SKM-1 (cell line): ENCODE results near the gene AGPS.
"Not testable (repeated sequence)": the region's sequence is repeated elsewhere in the genome, so short reads cannot be mapped to it uniquely, and the experiment has no call there.

ENCODE experiments used
- DNase-seq: peaks from one replicate; lab custom pipeline; 2025; ENCODE audit not compliant: unreplicated experiment; lab: John Stamatoyannopoulos, UW

The AGPS gene

DNA sequence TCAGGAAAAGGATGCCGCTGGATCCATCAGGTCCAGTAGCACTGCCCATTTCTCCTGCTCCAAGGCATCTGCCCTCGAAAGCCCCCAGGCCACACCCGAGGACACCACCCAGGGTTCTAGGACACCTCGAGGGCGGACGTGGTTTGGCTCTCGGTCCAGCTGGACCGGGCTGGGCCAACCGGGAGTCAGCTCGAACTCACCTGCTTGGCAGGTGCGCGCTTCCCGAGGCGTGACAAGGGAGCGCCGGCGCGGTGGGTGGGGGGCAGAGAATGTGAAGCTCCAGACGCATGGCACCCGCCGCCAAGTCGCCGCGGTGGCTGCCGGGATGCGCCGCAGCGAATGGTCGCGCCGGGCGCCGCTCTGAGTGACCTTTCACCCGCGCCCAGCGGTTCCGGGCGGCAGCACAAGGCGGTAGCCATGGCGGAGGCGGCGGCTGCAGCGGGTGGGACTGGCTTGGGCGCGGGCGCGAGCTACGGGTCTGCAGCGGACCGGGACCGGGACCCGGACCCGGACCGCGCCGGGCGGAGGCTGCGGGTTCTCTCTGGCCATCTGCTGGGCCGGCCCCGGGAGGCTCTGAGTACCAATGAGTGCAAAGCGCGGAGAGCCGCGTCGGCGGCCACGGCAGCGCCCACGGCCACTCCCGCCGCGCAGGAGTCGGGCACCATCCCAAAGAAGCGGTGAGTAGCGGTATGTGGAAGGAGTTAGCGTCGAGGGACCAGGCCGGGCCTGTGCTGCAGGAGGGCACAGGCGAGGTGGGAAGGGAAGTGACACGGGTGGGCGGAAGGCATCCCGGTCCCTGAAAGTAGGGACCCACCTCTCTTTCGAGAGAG is at the start of gene AGPS:
TSS of gene AGPS (plus strand) at position 401 of the 830 bp plus-strand sequence. CDS start at position 418, 17 bp downstream.
- DNase-seq = peak; percentile 31

DNA sequence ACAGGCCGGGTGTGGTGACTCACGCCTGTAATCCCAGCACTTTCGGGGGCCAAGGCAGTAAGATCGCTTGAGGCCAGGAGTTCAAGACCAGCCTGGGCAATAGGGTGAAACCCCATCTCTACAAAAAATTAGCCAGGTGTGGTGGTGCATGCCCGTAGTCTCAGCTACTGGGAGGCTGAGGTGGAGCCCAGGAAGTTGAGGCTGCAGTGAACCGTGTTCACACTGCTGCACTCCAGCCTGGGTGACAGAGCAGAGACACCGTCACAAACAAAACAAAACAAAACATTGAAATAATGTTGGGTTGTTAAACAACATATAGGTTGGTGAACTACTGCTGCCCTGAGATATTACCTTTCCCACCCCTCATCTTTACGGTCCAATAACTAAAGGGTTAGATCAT is 48.8 kb upstream of the AGPS start:
- no peak for DNase-seq

DNA sequence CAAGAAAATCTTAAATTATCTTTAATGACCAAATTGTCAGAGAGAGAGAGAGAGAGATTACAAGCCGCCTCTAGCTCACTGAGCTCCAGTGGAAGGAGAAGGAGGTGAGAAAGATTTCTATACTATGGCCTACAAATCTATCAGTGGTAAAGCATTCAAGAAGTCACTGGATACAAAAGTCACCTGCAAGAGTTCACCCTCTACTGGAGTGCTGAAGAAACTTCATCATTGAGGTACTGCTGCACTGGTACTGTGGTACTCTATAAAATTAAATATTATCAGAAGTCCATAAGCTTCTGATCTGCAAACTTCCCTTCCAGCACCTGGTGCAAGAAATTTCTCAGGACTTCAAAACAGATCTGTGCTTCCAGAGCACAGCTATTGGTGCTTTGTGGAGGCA is 48.3 kb upstream of the AGPS start:
- DNase-seq = no peak

DNA sequence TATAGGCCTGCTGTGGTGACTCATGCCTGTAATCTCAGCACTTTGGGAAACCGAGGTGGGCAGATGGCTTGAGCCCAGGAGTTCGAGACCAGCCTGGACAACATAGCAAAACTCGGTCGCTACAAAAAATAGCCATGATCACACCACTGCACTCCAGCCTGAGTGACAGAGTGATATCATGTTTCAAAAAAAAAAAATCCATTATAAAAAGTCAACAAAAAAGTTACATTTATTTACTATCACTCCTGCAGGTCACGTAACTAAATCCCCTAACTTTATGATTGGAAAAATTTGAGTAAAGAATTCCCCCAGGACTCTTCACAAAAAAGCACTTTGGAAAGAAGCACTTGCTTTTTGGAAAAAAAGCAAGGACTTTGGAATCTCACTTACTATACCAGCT is 46.4 kb upstream of the AGPS start:
- DNase-seq = no peak

DNA sequence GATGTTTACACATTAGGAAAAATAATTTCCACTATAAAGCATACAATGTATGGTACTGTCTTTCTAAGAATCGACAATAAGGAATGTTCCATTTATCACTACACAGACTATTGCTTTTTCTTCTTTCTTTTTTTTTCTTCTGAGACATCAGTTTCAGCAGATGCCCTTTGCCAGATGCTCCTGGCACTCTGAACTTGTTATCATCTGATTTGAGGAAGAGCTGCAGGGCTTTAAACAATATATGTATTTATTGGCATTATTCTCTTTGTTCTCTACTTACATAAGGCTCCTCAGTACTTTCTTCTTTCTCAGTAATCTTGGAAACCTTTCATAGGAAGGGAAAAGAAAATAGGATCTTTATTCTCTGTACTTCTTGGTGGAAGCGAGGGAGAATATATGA is 45.0 kb upstream of the AGPS start:
- no peak for DNase-seq

DNA sequence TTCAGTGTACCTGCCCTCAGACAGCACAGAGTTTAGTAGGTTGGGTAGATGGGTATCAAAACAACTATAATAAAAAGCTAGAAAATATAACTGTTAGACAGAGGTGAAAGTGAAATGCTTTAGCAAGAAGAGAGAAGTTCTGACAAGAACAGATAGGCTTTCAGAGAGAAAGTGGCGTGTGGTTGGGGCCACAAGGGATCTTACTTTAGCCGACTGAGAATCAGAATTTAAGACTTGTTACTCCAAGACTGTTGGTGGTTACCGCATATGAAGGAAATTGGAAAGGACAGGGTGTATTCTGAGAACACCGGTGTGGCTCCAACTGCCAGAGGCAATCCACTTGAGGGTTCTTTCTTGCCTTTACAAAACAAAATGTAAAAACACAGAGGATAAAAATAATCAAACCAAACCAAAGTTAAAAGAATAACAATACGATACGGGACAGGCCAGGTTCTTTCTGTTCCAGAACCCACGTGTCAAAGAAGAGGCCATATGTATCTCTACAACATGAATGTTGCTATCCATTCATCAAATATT is 44.4 kb upstream of the AGPS start:
- no peak for DNase-seq

DNA sequence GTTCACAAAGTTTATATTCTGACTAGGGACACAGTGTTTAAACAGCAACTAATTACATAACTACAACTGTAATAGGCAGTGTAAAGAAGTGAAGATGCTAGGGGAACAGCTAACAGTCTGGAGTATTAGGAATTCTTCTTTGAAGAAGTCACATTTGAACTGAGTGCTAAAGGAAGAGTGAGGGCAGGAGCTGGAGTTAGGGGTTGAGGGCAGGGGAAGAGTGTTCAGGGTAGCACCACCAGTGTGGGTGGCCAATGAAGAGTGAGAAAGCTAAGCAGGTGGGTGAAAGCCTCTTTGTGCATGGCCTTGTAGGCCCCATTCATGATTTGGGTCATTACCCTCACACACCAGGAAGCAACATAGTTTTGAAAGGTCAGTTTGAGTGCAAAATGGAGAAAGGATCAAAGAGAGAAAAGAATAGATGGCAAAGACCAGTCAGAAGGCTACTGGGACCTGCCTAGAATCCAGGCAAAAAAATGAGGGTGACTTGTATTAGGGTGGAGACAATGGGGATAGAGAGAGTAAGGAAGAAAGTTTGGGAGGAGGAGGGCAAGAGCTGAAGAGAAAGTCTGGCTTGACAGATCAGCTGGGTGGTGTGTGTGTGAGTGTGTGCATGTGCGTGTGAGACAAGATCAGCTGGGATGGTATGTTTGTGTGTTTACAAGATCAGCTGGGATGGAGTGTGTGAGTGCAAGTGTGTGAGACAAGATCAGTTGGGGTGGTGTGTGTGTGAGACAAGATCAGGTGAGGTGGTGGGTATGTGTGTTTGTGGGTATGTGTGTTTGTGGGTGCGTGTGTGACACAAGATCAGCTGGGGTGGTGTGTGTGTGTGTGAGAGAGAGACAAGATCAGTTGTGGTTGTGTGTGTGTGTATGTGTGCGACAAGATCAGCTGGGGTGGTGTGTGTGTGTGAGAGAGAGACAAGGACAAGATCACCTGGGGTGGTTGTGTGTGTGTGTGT is 43.6 kb upstream of the AGPS start:
- DNase-seq = no peak

DNA sequence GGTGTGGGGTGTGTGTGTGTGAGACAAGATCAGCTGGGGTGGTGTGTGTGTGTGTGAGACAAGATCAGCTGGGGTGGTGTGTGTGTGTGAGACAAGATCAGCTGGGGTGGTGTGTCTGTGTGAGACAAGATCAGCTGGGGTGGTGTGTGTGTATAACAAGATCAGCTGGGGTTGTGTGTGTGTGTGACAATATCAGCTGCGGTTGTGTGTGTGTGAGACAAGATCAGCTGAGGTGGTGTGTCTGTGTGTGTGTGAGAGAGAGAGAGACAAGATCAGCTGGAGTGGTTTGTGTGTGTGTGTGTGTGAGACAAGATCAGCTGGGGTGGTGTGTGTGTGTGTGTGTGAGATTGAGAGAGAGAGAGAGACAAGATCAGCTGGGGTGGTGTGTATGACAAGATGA is 41.9 kb upstream of the AGPS start:
- not testable (repeated sequence) for DNase-seq

DNA sequence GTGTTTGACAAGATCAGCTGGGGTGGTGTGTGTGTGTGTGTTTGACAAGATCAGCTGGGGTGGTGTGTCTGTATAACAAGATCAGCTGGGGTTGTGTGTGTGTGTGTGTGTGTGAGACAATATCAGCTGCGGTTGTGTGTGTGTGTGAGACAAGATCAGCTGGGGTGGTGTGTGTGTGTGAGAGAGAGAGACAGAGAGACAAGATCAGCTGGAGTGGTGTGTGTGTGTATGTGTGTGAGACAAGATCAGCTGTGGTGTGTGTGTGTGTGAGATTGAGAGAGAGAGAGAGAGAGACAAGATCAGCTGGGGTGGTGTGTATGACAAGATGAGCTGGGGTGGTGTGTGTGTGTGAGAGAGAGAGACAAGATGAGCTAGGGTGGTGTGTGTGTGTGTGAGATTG is 41.5 kb upstream of the AGPS start:
- DNase-seq = not testable (repeated sequence)

DNA sequence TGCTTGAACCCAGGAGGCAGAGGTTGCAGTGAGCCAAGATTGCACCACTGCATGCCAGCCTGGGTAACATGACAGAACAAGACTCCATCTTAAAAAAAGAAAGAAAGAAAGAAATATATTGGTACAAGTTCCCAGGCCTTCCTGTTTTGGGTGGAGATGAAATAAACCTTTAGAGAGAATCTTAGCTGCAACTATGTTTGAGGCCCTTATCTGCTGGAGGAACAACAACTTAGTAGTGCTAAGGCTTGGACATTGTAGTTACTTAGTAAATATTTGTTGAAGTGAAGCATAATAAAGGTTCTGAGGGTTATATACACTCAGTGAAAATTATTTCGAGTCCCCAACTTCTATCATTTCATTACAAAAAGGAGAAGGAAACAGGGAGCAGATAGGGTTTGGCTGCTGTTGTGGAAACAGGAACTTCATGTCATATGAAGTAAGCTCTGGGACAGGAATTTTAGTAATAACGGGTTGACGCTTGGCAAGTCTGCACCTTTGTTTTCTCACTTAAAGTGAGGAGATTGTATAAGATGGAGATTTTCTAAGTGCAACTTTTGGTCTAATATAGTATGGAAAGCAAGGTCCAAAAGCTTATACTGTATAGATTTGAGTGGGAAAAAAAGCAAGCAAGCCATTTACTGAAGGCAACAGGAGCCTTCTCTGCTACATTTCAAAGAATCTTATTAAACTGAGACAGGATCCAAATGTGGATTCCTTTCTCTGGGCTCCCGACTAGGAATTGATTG is 40.0 kb upstream of the AGPS start:
- DNase-seq = peak; percentile 50

DNA sequence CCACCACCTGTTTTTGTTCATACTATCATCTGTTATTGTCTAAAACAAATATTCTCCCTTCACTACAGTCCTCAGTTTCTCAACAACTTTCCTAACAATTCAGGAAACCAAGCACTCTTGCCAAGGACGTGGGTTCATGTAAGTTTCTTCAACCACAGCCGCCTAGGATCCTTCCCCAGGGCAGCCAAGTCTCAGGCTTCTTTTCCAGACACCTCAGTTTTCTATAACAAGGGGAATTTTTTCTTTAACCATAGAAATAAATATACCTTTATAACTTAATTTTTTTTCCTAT is 39.4 kb upstream of the AGPS start:
- peak; percentile 24 for DNase-seq

DNA sequence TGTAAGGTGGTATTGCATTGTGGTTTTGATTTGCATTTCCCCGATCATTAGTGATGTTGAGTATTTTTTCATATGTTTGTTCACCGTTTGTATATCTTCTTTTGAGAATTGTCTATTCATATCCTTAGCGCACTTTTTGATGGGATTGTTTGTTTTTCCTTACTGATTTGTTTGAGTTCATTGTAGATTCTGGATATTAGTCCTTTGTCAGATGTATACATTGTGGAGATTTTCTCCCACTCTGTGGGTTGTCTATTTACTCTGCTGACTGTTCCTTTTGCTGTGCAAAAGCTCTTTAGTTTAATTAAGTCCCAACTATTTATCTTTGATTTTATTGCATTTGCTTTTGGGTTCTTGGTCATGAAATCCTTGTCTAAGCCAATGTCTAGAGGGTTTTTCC is 38.0 kb upstream of the AGPS start:
- not testable (repeated sequence) for DNase-seq

DNA sequence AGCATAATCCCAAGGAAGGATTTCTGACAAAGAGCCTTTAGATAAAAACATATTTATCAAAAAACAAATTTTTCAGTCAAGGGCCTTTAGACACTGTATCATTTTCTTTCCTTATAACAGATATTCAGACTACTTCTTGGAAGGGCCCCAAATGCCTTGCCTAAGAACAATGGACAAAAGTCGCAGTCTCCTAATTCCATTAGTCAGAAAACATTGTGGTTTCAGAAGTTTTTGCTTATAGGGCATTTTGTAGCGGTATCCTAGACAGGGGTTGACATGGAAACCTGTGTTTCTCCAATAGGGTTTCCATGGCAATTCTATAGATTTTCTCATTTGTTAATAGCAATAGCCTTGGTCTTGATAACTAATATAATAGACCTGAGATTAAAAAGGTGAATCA is 36.7 kb upstream of the AGPS start:
- no peak for DNase-seq

DNA sequence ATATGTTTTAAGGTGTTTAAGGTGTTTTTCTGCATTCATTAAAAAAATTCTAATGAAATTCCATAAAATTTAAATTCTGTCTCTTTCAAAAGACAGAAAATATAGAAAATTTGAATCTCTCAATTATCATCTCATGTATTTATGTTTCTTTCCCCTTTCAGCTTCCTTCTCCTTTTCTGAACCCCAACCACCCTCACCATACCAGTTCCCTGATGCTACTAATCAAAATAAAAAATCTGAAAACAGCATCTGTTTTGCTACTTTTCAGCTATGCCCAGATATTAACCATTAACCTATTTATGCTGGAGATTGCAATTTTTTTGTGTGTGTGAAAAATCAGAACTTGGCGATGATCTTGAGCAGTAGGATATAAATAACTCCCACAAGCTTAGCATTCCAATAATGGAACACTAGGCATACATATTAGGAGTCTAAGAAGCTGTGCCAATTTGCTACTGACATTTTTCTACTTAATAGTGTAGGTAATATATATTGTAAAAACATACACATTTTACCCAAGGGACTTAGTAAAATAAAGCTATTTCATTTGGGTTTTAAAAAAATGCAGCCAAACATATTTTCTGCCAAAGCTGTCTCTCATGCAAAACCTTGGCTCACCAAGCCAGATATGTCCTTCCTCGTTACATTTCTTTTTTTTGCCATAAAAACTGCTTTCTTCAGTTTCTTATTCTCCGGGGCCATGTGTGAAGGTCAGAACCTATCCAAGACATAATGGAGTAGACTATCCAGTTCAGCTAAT is 32.6 kb upstream of the AGPS start:
- DNase-seq = no peak

DNA sequence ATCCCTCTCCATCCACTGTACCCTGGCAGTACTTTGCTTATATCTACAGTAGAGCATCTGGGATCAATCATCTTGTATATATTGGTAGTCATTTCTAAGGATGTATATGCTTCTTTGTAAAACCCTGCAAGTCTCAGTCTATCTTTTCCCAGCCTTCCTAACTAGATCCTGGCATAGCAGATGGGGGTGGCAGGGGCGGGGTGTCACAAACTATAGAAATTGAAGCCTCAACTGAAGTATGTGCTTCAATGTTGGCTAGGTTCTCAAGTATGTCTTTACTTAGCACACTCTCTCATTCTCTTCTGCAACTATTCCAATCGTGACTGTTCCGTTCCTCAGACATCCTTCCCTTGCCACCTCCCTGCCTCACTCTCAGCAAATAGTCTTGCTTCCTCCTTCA is 30.1 kb upstream of the AGPS start:
- DNase-seq = no peak

DNA sequence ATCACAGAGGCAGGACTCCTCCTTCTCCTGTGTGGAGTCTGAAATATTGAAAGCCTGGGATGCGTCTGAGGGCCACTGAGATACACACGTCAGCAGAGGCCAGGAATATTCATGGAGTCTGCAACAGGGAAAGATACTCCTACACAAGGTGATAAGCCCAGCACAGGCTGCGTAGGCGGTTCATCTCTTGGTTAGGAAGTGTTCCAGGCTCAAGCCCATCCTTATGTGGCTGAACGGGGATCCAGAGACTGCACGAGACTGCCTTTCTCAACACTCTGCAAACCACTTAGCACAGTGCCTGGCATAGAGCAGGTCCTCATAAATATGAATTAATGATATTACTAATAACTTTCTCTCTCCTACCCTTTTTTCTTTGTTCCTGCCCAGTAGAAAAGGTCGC is 29.2 kb upstream of the AGPS start:
- no peak for DNase-seq

DNA sequence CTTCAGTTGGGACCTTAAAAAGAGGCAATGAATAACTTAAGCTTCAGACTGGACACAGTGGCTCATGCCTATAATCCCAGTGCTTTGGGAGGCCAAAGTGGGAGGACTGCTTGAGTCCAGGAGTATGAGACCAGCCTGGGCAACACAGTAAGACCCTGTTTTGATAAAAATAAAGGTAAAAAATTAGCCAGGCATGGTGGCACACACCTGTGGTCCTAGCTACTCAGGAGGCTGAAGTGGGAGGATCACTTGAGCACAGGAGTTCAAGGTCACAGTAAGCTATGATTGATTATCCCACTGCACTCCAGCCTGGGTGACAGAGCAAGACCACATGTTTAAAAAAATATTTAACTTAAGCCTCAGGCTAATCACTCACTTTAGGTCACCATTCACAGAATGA is 26.8 kb upstream of the AGPS start:
- DNase-seq = not testable (repeated sequence)

DNA sequence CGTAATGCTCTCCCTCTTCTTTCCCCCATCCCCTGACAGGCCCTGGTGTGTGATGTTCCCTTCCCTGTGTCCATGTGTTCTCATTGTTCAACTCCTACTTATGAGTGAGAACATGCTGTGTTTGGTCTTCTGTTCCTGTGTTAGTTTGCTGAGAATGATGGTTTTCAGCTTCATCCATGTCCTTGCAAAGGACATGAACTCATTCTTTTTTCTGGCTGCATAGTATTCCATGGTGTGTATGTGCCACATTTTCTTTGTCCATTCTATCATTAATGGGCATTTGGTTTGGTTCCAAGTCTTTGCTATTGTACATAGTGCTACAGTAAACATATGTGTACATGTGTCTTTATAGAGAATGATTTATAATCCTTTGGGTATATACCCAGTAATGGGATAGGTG is 24.6 kb upstream of the AGPS start:
- not testable (repeated sequence) for DNase-seq

DNA sequence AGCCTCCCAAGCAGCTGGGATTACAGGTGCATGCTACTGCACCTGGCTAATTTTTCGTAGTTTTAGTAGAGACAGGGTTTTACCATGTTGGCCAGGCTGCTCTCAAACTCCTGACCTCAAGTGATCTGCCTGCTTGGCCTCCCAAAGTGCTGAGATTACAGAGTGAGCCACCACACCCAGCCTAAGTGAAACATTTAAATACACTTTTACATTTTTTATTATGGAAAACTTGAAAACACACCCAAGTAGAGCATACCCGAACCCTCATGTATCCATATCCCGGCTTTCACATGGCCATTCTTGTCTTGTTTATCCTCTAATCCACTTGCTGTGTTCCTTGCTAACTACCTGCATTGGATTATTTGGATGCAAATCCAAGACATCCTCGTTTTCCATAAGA is 13.2 kb upstream of the AGPS start:
- DNase-seq = no peak

DNA sequence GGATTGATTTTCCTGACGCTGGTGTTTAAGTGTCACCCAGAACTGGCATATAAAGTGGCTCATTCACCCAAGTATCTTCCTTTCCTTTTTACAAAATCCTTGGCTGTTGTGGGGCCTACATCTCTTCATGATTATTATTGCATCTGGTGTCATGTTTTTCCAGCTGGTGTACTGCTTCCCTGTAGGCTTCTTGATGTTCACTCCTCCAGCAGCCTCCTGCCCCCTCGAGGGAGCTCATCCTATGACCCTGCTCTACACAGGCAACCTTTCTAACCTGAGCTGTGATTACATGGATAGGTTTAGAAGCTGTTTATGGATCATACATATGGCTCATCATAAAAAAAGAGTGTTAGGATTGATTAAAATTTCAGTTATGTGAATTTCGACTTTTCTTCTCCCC is 12.4 kb upstream of the AGPS start:
- DNase-seq = no peak

DNA sequence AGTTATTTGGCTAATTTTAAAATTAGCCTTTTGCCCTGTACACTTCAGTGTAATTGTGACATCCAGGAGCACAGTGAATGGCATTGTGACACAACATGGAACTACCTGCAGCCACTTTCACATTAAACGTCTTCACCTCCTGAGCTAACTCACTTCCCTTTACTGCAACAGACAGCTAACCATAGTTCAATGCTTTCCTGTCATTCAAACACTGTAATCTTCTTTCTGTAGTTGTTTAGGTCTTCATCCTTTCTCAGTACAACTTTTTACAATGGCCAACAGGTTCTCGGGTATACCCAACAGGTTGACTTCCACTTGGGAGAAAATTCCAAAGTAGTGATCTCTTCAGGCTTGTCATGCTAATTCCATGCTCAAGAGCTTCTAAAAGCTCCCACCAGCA is 8.6 kb upstream of the AGPS start:
- no peak for DNase-seq
